ENCODE measurements around the gene PTGR2. TPM values are rescaled to one million over a fixed set of nuclear protein-coding genes. Genes with fewer than 3 reads are reported as not detected.

The PTGR2 gene
- total and polyA plus RNA-seq, 2 of the 8 experiments (the other 6 are each of a cell fraction or from before 2014, with no cell fraction given): 6.0 to 17.5 TPM

DNA sequence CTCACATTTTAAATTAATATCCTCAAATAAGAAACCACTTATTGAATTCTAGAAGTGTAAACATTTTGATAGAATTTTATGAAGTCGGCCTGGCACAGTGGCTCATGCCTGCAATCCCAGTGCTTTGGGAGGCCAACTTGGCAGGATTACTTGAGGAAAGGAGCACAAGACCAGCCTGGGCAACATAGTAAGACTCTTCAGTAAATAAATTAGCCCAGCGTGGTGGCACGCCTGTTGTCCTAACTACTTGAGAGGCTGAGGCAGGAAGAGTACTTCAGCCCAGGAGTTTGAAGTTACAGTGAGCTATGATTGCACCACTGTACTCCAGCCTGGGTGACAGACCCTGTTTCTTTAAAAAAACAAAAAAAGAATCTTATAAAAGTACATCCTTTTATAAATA, 26.2 kb downstream of the PTGR2 start:
- Histone ChIP-seq H2BK15ac (ENCODE audit: low read length) (no peak overlapping the region), H3K56ac (replicated peaks; ENCODE audit: insufficient read length, low read depth, low read length) (no peak overlapping the region), H2AK5ac (ENCODE audit: low read depth, low read length) (no peak overlapping the region), H3K9ac (replicated peaks in 1 of 4; ENCODE audit: extremely low read depth in 1 of 4, low read depth in 3 of 4, low read length in 3 of 4) (no peak overlapping the region), H4K91ac (replicated peaks; ENCODE audit: insufficient read length, low read length) (no peak overlapping the region), H3K27me3 (replicated peaks in 1 of 4; ENCODE audit: control insufficient read depth in 3 of 4, extremely low read depth in 1 of 4, insufficient read depth in 3 of 4, low read length in 3 of 4) (no peaks in the 10 kb centered on the region), H3K4ac (replicated peaks; ENCODE audit: insufficient read length, low read depth, low read length) (no peak overlapping the region), H3K18ac (ENCODE audit: extremely low read depth, low read length) (no peak overlapping the region), H2AFZ (ENCODE audit: low read length) (no peak overlapping the region), H3K14ac (ENCODE audit: insufficient read length) (no peak overlapping the region), H3K4me1 (replicated peaks in 1 of 4; ENCODE audit: control insufficient read depth in 3 of 4, insufficient read depth in 4 of 4, low read length in 3 of 4) (no peaks in the 10 kb centered on the region), H4K5ac (ENCODE audit: insufficient read length, low read depth, low read length) (no peak overlapping the region), H4K20me1 (replicated peaks in 1 of 2; ENCODE audit: control insufficient read depth in 1 of 2, insufficient read depth in 2 of 2, low read length in 2 of 2) (no peaks in the 10 kb centered on the region), H3K23ac (ENCODE audit: insufficient read length) (no peak overlapping the region), H3K79me1 (ENCODE audit: low read depth, low read length) (no peaks in the 10 kb centered on the region), H2BK12ac (ENCODE audit: low read depth, low read length) (no peak overlapping the region), H2BK120ac (replicated peaks; ENCODE audit: low read depth, low read length) (no peak overlapping the region), H3K4me3 (ENCODE audit: extremely low read depth in 1 of 4, insufficient read depth in 2 of 4, low read depth in 3 of 4, low read length in 4 of 4) (no peak overlapping the region), H3K36me3 (ENCODE audit: control insufficient read depth in 2 of 4, insufficient read depth in 4 of 4, low read length in 3 of 4) (peaks cover 0 to 4% (median 0%) of the 10 kb centered on the region in 4 experiments; a peak in 1 of 8 replicates), H4K8ac (ENCODE audit: extremely low read depth, insufficient read depth, low read length) (no peak overlapping the region), H3K9me3 (ENCODE audit: insufficient read depth in 2 of 2, low read depth in 1 of 2, low read length in 1 of 2) (no peaks in the 10 kb centered on the region), H3K27ac (ENCODE audit: low read depth, low read length) (no peak overlapping the region), H3K23me2 (ENCODE audit: low read depth, low read length) (no peaks in the 10 kb centered on the region), H3K4me2 (ENCODE audit: insufficient read depth in 1 of 2, low read depth in 2 of 2, low read length in 2 of 2) (no peak overlapping the region), H2BK5ac (ENCODE audit: low read depth, low read length) (no peak overlapping the region), H3K79me2 (ENCODE audit: control insufficient read depth in 1 of 2, insufficient read depth in 2 of 2, low read length in 2 of 2) (no peaks in the 10 kb centered on the region), H2BK20ac (ENCODE audit: low read length) (no peak overlapping the region)
- ChIA-PET CTCF (ENCODE audit: partially characterized antibody) (no interaction called here), POLR2A (ENCODE audit: partially characterized antibody) (interaction anchor here (0.5 to 1.0 kb wide), 3 partner anchors 9 to 105 kb away, joined by 3 to 4 read pairs (median 3); partner anchors contain the start of gene ZNF410)
- no peak for DNase-seq (ENCODE audit: low read depth in 1 of 2, low spot score in 2 of 2)
- FAIRE-seq: no peak
- TF ChIP-seq CBX5 (IDR thresholded peaks at IDR 0.05; ENCODE audit: low read depth, low read length): no peak
- TF ChIP-seq TBP (IDR thresholded peaks at IDR 0.05; ENCODE audit: low read depth, low read length): no peak
- TF ChIP-seq EGR1 (IDR thresholded peaks at IDR 0.05; ENCODE audit: borderline replicate concordance, low read depth, low read length): no peak
- TF ChIP-seq GABPA (IDR thresholded peaks at IDR 0.05; ENCODE audit: borderline replicate concordance, insufficient read depth, low read length): no peak
- no peak for TF ChIP-seq SIRT6 (IDR thresholded peaks at IDR 0.05; ENCODE audit: low read length)
- TF ChIP-seq, protein P1, sequence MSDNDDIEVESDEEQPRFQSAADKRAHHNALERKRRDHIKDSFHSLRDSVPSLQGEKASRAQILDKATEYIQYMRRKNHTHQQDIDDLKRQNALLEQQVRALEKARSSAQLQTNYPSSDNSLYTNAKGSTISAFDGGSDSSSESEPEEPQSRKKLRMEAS (IDR thresholded peaks at IDR 0.05): no peak
- TF ChIP-seq SAP30 (IDR thresholded peaks at IDR 0.05; ENCODE audit: insufficient read depth, insufficient replicate concordance, low read length): no peak
- TF ChIP-seq, protein P2, sequence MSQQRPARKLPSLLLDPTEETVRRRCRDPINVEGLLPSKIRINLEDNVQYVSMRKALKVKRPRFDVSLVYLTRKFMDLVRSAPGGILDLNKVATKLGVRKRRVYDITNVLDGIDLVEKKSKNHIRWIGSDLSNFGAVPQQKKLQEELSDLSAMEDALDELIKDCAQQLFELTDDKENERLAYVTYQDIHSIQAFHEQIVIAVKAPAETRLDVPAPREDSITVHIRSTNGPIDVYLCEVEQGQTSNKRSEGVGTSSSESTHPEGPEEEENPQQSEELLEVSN (IDR thresholded peaks at IDR 0.05): no peak
- WGBS, 2 experiments (ENCODE audit: extremely low coverage in 1 of 2, insufficient coverage in 1 of 2, insufficient read length in 1 of 2, insufficient replicate concordance in 2 of 2, low coverage in 1 of 2, low lambda C conversion rate in 2 of 2, missing lambda C conversion rate in 1 of 2): 98% methylated on average over 3 of the region's 3 CpGs; no CpG with 5 or more reads in 1 of the 2 experiments
